Head of caudate nucleus (tissue), 42 donors: Measurements from ENCODE around the gene SPSB1.

Source experiments
- DNase-seq, 42 donors: peaks; one replicate each; pipeline versions ENCODE4 v3.0.0 to v3.0.0-alpha.2; 2020 to 2021; ENCODE audit warnings: mixed read lengths in 7 of 42
- intact Hi-C: fragments of 100-400 bp; cut with DNase I; formaldehyde crosslinking; loops from one replicate; pipeline ENCODE4 v1.15.0; 2022

The SPSB1 gene

DNA sequence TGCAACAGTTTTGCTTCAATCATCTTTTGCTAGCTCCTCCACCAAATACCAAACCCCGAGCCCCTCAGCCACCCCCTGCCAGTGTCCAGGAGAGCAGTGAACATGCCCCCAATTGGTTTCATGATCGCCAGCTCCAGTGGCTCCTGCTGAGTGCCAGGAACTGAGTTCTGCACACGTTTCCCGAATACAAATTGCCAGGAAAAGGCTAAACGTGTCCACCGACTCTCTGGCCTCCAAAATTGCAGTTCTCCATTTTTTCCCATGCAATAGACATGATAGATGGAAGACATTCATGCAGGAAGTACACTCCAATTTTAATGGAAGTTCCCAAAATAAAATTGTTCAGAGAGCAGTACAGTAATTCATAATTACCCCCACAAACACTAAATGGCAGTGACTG, 101.3 kb downstream of the SPSB1 start:
- intact Hi-C loops: no loop called here
- DNase-seq: no peak

DNA sequence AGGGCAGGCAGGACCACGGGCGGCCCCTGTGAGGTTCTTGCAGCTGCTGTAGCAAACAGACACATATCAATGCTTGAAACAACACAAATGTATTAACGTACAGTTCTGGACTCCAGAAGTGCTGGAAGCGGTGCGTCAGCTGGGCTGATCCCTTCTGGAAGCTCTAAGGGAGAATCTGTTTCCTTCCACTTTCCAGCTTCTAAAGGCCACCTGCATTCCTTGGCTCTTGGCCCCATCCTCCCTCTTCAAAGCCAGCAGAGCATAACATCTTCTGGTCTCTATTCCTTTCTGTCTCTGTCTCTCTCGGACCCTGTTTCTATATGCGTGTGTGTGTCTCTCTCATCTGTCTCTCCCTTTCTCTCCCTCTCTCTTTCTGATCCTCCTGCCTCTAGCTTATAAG, 102.3 kb downstream of the SPSB1 start:
- intact Hi-C loops: no loop called here
- DNase-seq: no peak

DNA sequence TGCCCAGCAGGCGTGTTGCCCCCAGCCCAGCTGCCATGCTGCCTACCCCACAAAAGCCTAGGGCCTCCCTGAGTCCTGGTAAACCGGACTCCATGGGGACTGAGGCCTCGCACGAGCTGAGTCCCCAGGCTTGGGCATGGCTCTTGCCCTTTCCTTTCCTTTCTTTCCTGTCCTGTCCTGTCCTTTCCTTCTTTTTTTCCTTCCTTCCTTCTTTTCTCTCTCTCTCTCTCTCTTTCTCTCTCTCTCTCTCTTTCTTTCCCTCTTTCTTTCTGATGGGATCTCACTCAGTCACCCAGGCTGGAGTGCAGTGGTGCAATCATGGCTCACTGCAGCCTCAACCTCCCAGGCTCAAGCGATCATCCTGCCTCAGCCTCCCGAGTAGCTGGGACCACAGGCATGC, 104.4 kb downstream of the SPSB1 start:
- intact Hi-C loops: no loop called here
- no peak for DNase-seq

DNA sequence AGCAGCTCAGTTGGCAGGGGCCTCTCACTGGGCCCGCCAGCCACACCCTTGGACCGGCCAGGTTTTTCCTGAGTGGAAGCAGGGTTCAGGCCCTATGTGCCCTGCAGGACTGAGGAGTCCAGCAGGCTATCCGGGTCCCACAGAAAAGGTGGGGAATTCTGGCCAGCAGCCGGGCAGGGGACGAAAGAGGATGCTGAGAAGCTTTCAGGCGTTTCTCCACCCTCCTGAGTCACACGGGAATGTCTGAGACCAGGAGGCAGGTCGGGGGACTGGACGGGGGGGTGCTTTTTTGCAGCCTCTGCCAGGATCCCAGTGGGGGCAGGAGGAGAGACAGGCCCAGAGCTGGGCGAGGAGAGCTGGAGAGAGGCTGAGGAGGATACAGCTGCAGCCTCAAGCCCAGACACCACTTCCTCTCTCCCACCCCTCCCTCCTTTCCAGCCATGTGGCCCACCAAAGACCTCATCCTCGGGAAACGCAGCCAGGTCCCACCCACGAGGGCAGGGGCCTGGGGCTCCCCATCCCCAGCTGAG, 105.4 kb downstream of the SPSB1 start:
- DNase-seq: no peak
- intact Hi-C loops: no loop called here

DNA sequence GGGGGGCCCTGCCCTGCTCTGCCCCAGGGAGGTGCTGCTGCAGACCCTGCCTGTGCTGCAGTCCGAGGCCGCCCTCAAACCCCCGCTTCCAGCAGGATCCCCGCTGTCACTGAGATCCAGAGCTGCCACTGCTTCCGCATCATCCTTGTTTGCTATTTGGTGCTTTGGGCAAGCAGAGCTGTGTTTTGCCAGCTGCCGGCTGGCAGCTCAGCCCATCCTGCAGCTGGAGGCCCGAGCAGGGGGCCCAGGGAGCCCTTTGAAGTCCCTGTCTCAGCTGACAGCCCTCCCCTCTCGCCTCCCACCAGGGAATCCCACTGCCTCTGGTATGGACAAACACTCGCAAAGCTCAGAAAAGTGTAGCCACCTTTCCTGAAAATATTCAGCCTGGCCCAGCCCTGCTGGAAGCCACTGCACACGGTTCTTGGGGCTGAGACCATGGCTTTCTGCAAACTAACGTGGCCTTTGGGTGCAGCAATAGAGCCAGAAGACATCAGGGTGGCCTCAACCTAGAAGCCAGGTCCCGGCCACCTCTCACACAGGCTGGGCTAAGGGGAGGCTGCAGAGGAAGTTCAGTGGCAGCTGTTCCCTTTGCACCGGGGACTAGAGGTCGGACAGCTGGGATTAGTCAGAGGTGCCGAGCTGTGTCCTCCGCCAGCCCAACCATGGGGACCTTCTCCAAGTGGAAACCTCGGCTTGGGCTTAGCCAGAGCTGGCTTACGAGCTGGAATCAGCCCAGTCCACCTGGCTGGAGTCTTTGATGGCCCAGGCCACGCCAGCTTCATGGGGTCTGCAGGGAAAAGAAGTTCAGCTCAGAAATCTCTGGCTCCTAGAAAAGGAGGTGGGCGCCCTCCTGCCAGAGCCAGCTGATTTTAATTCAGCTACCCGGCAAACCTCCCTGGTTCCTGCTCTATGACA, 107.1 kb downstream of the SPSB1 start:
- intact Hi-C loops: no loop called here
- peak in 34 of 42 donors; percentile 20 to 79 (median 56) for DNase-seq

DNA sequence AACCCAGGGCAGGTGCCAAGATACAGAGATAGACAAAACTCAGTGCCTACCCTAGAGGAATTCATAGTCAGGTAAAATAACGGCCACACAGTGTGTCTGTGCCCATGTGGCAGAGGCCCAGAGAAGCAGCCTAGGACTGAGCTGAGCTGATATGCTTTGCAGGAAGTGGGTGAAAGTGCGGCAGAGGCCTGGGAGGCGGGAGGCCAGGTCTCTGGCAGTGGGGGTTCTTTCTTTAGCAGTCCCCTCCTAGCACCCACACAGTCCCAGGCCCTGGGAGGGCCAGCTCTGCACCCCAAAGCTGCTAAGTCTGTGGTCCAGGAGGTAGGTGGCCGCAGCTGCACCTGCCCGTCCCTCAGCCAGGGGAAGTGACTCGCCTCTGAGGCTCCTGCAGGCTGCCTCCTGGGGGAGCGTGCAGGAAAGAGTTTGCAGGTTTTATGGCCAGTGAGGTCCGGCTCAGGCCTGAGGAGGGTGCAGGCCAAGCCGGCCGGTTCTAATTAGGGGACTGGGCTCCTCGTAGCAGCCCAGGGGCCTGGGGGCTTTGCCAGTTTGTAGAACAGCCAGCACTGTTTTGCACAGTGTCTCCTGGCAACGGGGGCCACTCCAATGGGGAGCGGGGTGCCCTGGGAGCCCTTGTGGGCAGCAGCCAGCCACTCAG, 107.9 kb downstream of the SPSB1 start:
- peak in 8 of 42 donors; percentile 10 to 56 (median 44) for DNase-seq
- intact Hi-C loops: no loop called here

DNA sequence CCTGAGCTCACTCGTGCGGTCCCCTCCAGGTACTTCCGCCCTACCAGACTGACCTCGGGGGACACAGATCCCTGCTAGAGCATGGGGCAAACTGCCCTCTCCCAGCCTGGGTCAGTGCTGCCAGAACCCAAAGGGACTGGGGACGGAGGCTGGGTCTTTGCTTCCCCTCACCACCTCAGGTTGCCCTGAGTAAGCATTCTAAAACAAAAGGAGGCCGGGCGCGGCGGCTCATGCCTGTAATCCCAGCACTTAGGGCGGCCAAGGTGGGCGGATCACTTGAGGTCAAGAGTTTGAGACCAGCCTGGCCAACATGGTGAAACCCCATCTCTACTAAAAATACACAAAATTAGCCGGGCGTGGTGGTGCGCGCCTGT, 108.4 kb downstream of the SPSB1 start:
- DNase-seq: no peak
- intact Hi-C loops: no loop called here

DNA sequence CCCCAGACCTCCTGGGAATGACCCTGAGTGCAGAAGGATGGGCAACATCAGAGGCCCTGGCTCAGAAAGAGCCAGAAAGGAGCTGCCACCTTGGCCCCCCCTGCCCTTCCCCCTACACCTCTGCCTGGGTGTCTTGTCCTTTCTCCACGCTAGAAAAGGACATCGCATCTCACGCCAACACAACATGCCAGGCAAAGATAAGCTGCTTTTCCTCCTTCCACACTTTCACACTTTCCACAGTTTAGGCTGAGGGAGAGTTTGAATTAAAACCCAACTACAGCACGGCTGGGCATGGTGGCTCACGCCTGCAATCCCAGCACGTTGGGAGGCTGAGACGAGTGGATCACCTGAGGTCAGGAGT, 109.5 kb downstream of the SPSB1 start:
- no peak for DNase-seq

DNA sequence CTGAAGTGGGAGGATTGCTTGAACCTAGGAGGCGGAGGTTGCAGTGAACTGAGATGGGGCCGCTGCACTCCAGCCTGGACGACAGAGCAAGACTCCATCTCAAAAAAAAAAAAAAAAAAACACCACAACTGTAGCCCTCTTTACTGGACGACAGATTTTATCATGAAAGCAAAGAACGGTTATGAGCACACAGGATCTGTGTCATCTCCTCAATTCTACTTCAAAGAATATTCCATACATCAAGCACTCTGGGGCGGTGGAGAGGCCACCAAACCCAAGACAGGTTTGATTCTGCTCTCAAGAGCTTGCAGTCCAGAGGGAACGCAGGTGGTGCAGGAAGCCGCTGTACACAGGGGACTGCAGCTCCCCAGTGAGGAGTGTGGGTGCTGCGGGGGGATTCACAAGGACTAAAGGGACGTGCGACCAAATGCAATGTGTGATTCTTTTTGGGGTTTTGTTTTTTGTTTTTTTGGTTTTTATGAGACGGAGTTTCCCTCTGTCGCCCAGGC, 110.1 kb downstream of the SPSB1 start:
- DNase-seq: no peak
- intact Hi-C loops: no loop called here

More for the DNA sequence above, 109.5 kb downstream of the SPSB1 start:
- intact Hi-C loops: no loop called here

DNA sequence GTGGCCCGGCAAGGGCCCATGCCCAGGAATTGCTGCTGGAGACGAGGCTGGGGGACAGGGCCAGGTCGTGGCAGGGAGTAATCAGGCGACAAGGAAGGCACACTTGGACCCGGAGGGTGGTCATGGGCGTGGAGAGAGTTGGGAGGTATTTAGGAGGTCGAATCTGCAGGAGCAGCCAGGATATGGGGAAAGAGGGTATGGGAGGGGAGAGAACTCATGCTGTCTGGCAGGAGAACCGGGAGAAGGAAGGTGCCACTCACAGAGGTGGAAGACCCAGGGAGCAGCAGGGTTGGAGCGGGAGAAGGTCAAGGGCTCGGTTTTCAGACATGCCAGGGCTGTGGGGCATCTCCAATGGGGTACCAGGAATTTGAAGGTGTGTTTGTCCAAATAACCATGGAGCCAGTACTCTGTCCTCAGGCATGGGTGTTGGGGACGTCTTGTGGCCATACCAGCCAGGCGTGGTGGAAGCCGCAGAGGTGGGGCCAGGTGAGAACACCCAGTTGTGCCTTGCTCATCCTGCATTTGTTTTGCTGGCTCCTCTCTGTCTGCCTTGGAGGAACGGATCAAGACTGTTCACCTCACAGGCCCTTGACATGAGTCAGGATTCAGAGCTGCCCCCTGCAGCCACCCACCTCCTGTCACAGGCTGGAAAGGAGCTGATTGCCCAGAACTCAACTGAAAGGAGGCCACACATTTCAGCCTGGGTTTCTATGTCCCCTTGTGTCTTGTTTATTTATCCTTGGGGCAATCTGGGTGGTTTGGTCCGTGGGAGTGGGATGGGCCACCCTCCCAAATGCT, 111.6 kb downstream of the SPSB1 start:
- DNase-seq: peak in 2 of 42 donors; percentile 27 to 68
- intact Hi-C loops: no loop called here

DNA sequence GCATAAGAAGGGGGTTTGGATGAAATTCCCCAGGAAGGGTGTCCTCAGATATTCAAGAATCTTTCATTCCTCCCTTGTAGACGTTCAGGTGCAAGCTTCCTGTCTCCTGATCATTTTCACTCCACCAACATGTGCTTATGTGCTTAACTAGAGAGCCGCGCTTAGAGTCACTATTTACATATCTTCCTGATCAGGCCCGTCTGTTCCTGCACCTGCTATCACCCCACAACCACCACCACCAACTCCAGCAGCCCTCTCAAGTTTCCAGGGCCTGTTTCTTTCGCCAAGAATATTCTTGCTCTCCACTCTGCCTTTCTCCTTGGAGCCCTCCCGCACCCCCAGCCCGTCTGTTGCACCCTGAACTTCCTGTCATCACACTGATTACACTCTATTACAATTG, 113.4 kb downstream of the SPSB1 start:
- DNase-seq: no peak
- intact Hi-C loops: no loop called here

DNA sequence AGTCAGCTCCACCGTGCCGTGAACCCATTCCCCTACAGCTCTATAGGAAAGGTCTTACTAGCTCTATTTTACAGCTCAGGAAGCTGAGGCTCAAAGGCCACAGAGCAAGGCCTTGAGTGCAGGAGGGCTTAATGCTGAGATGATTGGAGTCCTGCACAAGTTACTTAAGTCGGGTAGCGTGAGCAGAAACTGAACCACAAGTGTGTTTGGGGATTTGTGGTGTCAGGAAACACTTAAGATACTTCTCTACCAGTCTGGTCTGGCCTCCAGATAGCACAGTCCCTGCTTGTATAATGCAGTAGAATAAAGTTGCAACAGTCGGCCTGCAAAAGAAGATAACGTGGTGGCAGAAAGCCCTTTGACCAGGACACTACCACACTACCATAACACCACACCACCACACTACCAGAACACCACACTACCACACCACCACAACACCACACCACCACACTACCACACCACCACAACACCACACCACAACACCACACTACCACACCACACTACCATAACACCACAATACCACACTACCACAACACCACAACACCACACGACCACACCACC, 118.1 kb downstream of the SPSB1 start:
- DNase-seq: no peak
- intact Hi-C loops: no loop called here

DNA sequence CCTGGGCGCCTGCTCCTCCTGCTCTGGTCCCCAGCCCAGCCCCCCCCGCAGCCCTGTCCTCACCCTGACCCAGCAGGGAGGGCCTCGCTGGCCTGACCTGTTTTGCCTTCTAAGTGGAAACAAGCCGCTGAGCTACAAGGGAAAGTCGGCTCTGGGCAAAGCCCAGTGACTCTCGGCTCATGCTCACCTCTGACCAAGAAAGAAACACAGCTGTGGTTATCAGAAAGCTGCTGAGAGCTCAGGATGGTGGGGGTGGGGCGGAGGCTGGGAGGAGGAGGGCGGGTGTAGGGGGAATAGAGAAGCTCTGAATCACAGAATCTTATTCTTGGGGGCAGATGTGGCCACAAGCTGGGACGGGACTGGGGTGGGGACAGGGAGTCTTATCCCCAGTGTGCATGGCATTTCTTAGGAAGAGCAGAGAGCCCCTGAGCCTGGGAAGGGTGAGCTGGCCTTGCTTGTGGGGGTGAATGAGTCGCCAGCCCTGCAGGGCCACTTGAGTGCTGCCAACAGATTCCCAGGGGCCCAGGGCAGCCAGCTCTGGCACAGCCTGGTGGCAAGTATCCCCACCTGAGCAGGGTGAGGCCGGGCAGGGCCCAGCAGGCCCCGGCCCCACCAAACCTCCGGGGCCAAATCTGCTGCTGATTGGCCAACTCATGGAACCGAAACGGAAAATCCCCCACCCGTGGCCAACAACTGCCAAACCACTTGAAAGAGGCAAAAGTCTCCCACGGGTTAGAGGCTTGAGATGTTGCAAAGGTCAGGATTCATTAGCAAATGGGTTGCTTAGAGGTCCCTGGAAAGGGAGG, 120.6 kb downstream of the SPSB1 start:
- no peak for DNase-seq
- intact Hi-C loops: no loop called here

DNA sequence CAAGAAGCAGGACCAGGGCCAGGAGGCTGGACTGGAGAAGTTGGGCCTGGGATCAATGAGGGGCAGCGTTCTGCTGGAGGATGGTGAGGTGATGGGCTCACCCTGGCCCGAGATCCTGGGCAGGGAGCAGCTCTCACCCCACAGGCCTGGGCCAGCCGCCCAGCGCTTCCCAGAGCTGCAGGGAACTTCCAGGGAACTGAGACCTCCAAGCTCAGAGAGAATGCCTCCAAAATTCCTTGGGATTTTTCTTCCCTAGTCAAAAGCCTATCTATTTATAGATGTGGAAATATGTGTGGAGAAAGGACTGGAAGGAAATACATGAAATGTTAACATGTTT, 121.2 kb downstream of the SPSB1 start:
- intact Hi-C loops: no loop called here
- DNase-seq: no peak

DNA sequence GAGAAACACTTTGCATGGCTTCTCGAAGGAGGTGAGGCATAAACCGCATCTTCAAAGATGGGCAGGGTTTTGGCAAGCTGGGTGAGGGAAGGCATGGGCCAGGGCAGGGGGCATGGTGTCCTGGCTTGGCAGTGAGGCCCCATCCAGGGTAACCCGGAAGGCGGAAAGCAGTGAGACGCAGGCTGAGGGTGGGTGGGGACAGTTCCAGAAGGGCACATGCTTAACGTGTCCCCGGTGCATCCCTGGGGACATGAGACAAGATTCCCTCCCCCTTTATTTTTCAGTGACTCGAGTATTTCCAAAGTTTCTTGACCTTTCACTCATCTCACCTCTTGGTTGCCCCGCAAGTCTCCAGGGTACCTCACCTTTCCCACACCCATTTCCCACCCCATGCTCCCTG, 123.8 kb downstream of the SPSB1 start:
- intact Hi-C loops: no loop called here
- DNase-seq: no peak

DNA sequence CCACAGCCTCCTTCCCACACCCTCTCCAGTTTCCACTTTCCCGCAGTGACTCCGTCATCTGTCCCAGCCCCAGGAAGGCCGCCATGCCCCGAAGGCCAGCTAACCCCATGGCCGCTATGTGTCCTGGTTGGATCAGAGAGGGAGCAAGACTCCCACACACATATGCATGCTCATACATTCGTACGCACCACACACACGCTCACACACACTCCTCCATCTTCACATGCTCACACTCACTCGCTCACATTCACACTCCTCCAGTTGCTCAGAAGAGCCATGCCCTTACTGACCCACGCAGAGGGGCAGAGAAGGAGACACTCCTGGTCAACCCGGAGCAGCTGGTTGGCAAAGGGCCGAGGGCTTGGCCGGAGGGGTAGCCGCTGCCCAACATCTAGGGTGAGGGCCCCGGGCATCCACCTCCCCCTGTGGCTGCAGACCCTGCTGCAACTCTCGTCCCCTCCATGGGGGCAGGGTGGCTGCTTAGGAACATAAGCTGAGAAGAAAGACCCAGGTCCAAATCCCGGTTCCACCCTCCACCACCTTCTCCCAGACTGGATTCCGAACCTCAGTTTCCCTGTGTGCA, 124.3 kb downstream of the SPSB1 start:
- DNase-seq: no peak
- intact Hi-C loops: no loop called here

DNA sequence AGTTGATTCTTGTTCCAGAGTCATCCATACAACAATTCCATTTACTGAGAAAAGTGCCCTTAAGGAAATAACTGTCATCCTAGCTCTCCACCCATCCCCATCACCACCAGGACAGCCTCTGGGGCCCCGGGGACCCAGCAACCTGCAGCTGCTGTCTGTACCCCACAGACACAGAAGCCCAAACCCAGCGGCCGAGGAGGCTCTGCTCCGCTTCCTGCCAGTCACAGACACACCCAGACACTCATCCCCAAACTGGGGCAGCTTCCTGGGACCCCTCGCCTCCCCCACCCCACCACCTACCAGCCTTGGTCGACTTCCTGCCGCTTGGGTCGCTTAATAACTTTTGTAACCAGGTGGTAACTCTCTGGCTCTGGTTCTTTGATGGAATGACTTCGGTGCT, 125.0 kb downstream of the SPSB1 start:
- intact Hi-C loops: no loop called here

DNA sequence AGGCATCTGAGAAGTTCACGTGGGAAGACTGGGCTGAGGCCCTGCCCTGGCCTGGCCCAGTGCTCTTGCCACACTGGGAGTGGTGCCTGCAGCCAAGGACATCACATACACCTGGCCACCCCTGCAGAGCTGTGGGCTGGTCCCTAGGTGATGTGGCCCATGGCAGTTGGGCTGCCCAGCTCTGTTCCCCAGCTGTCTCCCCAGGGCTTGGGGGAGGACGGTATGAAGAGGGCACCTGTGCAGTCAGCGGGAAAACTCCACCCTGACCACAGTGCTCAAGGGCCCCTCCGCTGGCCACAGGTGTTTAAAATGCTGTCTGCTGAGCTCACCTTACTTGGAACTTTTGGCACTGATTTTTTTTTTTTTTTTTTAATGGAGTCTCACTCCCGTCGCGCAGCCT, 126.2 kb downstream of the SPSB1 start:
- intact Hi-C loops: no loop called here

More for the DNA sequence above, 125.0 kb downstream of the SPSB1 start:
- no peak for DNase-seq

More for the DNA sequence above, 126.2 kb downstream of the SPSB1 start:
- no peak for DNase-seq
